SKM-1 treated with dmso at 0.1 percent for 144 hours (cell line): ENCODE measurements around the gene MBTPS1.

Source experiments
- DNase-seq: peaks from one replicate; lab custom pipeline; 2025; ENCODE audit not compliant: unreplicated experiment; lab: John Stamatoyannopoulos, UW

The MBTPS1 gene

GRCh38 chr16:84013787-84014569 is 102.8 kb downstream of the MBTPS1 start:
- DNase-seq = peak; percentile 98

- DNase-seq = no peak
Observed at GRCh38 chr16:84009282-84009681, 107.5 kb downstream of the MBTPS1 start.

GRCh38 chr16:84007965-84008364 is 108.8 kb downstream of the MBTPS1 start:
- DNase-seq = no peak

DNA sequence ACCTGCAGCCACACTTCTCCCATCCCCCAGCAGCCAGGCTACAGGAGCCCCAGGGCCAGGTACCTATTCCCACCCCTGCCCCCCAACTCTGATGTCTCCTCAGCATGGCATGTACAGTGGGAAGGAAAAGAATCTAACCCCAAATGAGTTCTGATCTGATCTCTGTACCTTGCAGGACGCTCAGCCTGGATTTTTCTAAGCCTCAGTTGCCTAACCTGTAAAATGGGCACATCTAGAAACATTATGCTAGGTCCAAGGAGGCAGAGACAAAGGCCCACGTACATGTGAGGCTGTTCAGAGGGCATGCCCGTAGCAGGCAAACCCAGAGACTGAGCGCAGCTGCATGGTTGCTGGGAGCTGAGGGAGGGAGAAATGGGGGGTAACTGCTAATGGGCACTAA is 109.2 kb downstream of the MBTPS1 start:
- no peak for DNase-seq

- DNase-seq = no peak
Observed at GRCh38 chr16:84005391-84005790, 111.4 kb downstream of the MBTPS1 start.

DNA sequence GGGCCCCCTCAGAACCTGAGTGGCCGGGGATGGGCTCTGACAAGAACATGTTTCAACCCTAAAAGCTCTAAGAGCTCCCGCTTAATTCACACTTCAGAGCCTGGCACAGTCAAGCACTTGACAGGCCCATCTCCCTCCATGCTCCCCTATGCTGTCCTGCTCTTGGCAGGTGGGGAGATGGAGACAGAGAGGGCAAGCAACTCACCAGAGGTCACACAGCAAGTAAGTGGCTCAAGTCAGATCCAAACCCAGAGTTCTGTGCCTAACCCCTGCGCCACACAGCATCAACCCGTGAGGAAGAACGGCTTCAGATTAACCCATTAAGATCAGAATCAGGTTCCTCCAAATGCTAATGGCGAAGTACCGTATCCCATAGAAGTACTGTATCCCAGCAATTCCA is 112.3 kb downstream of the MBTPS1 start:
- no peak for DNase-seq
